ENCODE data around the gene MAPKBP1. TPM values are rescaled to one million over a fixed set of nuclear protein-coding genes. Genes with fewer than 3 reads are reported as not detected.

The MAPKBP1 gene
- total RNA-seq, 1 experiment from 2014 or later, result 16.2 TPM

GRCh38 chr15:41839781-41840491 lies 65.7 kb downstream of the MAPKBP1 start:
- H3K4me1 Mint-ChIP-seq (ENCODE audit: low read depth, unreplicated experiment), result no peaks in the 10 kb centered on the region
- no peak overlapping the region for H3K4me3 ChIP-seq (ENCODE audit: low read depth, low read length)
- no peak overlapping the region for H3K27ac Mint-ChIP-seq (ENCODE audit: unreplicated experiment)
- no peak for TF ChIP-seq CTCF (IDR thresholded peaks at IDR 0.05; ENCODE audit: insufficient read depth in 1 of 2, low read depth in 1 of 2, low read length in 1 of 2, severe bottlenecking in 1 of 2, unreplicated experiment in 1 of 2)
- no peaks in the 10 kb centered on the region for H3K27me3 Mint-ChIP-seq (ENCODE audit: insufficient read depth, unreplicated experiment)
- H3K9me3 ChIP-seq, result no peaks in the 10 kb centered on the region
- H3K4me3 Mint-ChIP-seq (ENCODE audit: unreplicated experiment), result no peak overlapping the region
- H3K36me3 Mint-ChIP-seq (ENCODE audit: insufficient read depth, unreplicated experiment), result no peaks in the 10 kb centered on the region
- no peaks in the 10 kb centered on the region; the same call in 1 of the 2 replicates for H3K36me3 ChIP-seq (ENCODE audit: control insufficient read depth, insufficient read depth, low read length)
- ChIA-PET CTCF (interaction anchor here (0.6 kb wide), 1 partner anchor 42 kb away, joined by 7 read pairs; no protein-coding TSS in a partner anchor), POLR2A (no interaction called here)
- no peaks in the 10 kb centered on the region for H3K27me3 ChIP-seq (replicated peaks; ENCODE audit: control insufficient read depth, insufficient read depth, low read length)
- no peaks in the 10 kb centered on the region for H3K4me1 ChIP-seq
- no TSS peak for BruUV-seq (replicated peaks)
- H3K9me3 Mint-ChIP-seq (ENCODE audit: unreplicated experiment), result no peaks in the 10 kb centered on the region
- intact Hi-C loops (cut with micrococcal nuclease; ENCODE audit: unreplicated experiment), result no loop called here
- DNase-seq, result no peak

GRCh38 chr15:41840673-41841072 lies 66.4 kb downstream of the MAPKBP1 start:
- Histone ChIP-seq H3K4me1 (no peaks in the 10 kb centered on the region), H3K4me3 (ENCODE audit: low read depth, low read length) (no peak overlapping the region), H3K9me3 (no peaks in the 10 kb centered on the region), H3K27me3 (replicated peaks; ENCODE audit: control insufficient read depth, insufficient read depth, low read length) (no peaks in the 10 kb centered on the region), H3K36me3 (ENCODE audit: control insufficient read depth, insufficient read depth, low read length) (no peaks in the 10 kb centered on the region; the same call in 1 of the 2 replicates)
- intact Hi-C loops (cut with micrococcal nuclease; ENCODE audit: unreplicated experiment), result no loop called here
- H3K4me3 Mint-ChIP-seq (ENCODE audit: unreplicated experiment), result no peak overlapping the region
- BruUV-seq (replicated peaks), result no TSS peak
- H3K27me3 Mint-ChIP-seq (ENCODE audit: insufficient read depth, unreplicated experiment), result no peaks in the 10 kb centered on the region
- ChIA-PET CTCF (no interaction called here), POLR2A (no interaction called here)
- H3K4me1 Mint-ChIP-seq (ENCODE audit: low read depth, unreplicated experiment), result no peaks in the 10 kb centered on the region
- no peak for DNase-seq
- TF ChIP-seq CTCF (IDR thresholded peaks at IDR 0.05; ENCODE audit: insufficient read depth in 1 of 2, low read depth in 1 of 2, low read length in 1 of 2, severe bottlenecking in 1 of 2, unreplicated experiment in 1 of 2), result no peak
- no peaks in the 10 kb centered on the region for H3K36me3 Mint-ChIP-seq (ENCODE audit: insufficient read depth, unreplicated experiment)
- H3K9me3 Mint-ChIP-seq (ENCODE audit: unreplicated experiment), result no peaks in the 10 kb centered on the region
- no peak overlapping the region for H3K27ac Mint-ChIP-seq (ENCODE audit: unreplicated experiment)

GRCh38 chr15:41841131-41841530 lies 66.8 kb downstream of the MAPKBP1 start:
- Histone ChIP-seq H3K9me3 (no peaks in the 10 kb centered on the region), H3K27me3 (replicated peaks; ENCODE audit: control insufficient read depth, insufficient read depth, low read length) (no peaks in the 10 kb centered on the region), H3K4me3 (ENCODE audit: low read depth, low read length) (no peak overlapping the region), H3K36me3 (ENCODE audit: control insufficient read depth, insufficient read depth, low read length) (no peaks in the 10 kb centered on the region; the same call in 1 of the 2 replicates), H3K4me1 (no peaks in the 10 kb centered on the region)
- no TSS peak for BruUV-seq (replicated peaks)
- H3K4me3 Mint-ChIP-seq (ENCODE audit: unreplicated experiment), result no peak overlapping the region
- no peaks in the 10 kb centered on the region for H3K4me1 Mint-ChIP-seq (ENCODE audit: low read depth, unreplicated experiment)
- no peak for TF ChIP-seq CTCF (IDR thresholded peaks at IDR 0.05; ENCODE audit: insufficient read depth in 1 of 2, low read depth in 1 of 2, low read length in 1 of 2, severe bottlenecking in 1 of 2, unreplicated experiment in 1 of 2)
- DNase-seq, result no peak
- no peaks in the 10 kb centered on the region for H3K27me3 Mint-ChIP-seq (ENCODE audit: insufficient read depth, unreplicated experiment)
- H3K9me3 Mint-ChIP-seq (ENCODE audit: unreplicated experiment), result no peaks in the 10 kb centered on the region
- no peak overlapping the region for H3K27ac Mint-ChIP-seq (ENCODE audit: unreplicated experiment)
- intact Hi-C loops (cut with micrococcal nuclease; ENCODE audit: unreplicated experiment), result no loop called here
- ChIA-PET POLR2A (no interaction called here), CTCF (no interaction called here)
- no peaks in the 10 kb centered on the region for H3K36me3 Mint-ChIP-seq (ENCODE audit: insufficient read depth, unreplicated experiment)
